PC-9 (cell line): ENCODE data around the gene ZNF148. TPM values are rescaled to one million over a fixed set of nuclear protein-coding genes. Genes with fewer than 3 reads are reported as not detected.
A peak's percentile ranks its signal among the peaks of the same experiment; 100 is the strongest.

Experiments used
- BruUV-seq: library from RNA; stranded (reverse); fragments of 400-500 nt; replicated peaks from 2 replicates; lab custom pipeline; 2021; lab: Mats Ljungman, UMichigan
- CTCF ChIA-PET: fragments of 300-600 bp; sonication (Branson Sonifier 250); formaldehyde crosslinking; loops from one replicate; lab custom pipeline; 2022; ENCODE audit warnings: antibody characterized with exemption; lab: Charles Lee
- POLR2A ChIA-PET: fragments of 300-600 bp; sonication (Branson Sonifier 250); formaldehyde crosslinking; loops from one replicate; lab custom pipeline; 2022; ENCODE audit warnings: antibody characterized with exemption; ENCODE audit not compliant: unreplicated experiment; lab: Charles Lee
- DNase-seq, 2 experiments: peaks; one replicate each; pipeline versions ENCODE4 v3.0.0 to v3.0.0-alpha.2; 2015 to 2022; ENCODE audit warnings: mixed read lengths in 1 of 2
- H2AFZ ChIP-seq: fragments of 200-600 bp; sonication (generic); 2 replicates; pipeline ENCODE4 v1.8.1; 2017; ENCODE audit warnings: antibody characterized with exemption
- H3F3A ChIP-seq: fragments of 200-600 bp; sonication (generic); 2 replicates; pipeline ENCODE4 v1.8.1; 2017; ENCODE audit warnings: antibody characterized with exemption, mild to moderate bottlenecking, low read depth; ENCODE audit not compliant: insufficient read depth
- H3K27ac ChIP-seq: fragments of 200-600 bp; sonication (generic); 2 replicates; pipeline ENCODE4 v1.6.1; 2016; ENCODE audit warnings: mixed run types
- H3K27me3 ChIP-seq: fragments of 200-600 bp; sonication (generic); 2 replicates; pipeline ENCODE4 v1.6.1; 2016; ENCODE audit warnings: low read depth, mixed run types; ENCODE audit not compliant: insufficient read depth
- H3K36me3 ChIP-seq: fragments of 200-600 bp; sonication (generic); 2 replicates; pipeline ENCODE4 v1.6.1; 2016; ENCODE audit warnings: low read depth, mixed run types
- H3K4me1 ChIP-seq: fragments of 200-600 bp; sonication (generic); replicated peaks from 2 replicates; pipeline ENCODE4 v1.6.1; 2016; ENCODE audit warnings: mixed run types; ENCODE audit not compliant: insufficient read depth
- H3K4me2 ChIP-seq: fragments of 200-600 bp; sonication (generic); 2 replicates; pipeline ENCODE4 v1.6.1; 2017; ENCODE audit warnings: mixed run types
- H3K4me3 ChIP-seq: fragments of 200-600 bp; sonication (generic); 2 replicates; pipeline ENCODE4 v1.6.1; 2016; ENCODE audit warnings: mixed run types
- H3K79me2 ChIP-seq: fragments of 200-600 bp; sonication (generic); 2 replicates; pipeline ENCODE4 v1.6.1; 2017; ENCODE audit warnings: low read depth, mixed run types
- H3K9me2 ChIP-seq: fragments of 200-600 bp; sonication (generic); 2 replicates; pipeline ENCODE4 v1.8.1; 2017; ENCODE audit warnings: mild to moderate bottlenecking; ENCODE audit not compliant: insufficient read depth
- H3K9me3 ChIP-seq: fragments of 200-600 bp; sonication (generic); 2 replicates; pipeline ENCODE4 v1.8.1; 2016; ENCODE audit warnings: low read depth; ENCODE audit not compliant: insufficient read depth
- H4K20me1 ChIP-seq: fragments of 200-600 bp; sonication (generic); 2 replicates; pipeline ENCODE4 v1.8.1; 2017; ENCODE audit not compliant: insufficient read depth
- EZH2 ChIP-seq: fragments of 200-600 bp; sonication (generic); IDR thresholded peaks from 2 replicates; pipeline ENCODE4 v1.8.0; 2017; ENCODE audit warnings: antibody characterized with exemption, low read depth
- intact Hi-C: fragments of 100-400 bp; cut with micrococcal nuclease; formaldehyde crosslinking; loops from one replicate; pipeline ENCODE4 v1.10.0; 2022; ENCODE audit not compliant: unreplicated experiment
- total RNA-seq: library from RNA; stranded (reverse); gene quantifications from 2 replicates; pipeline ENCODE4 v1.2.3, GENCODE V29; 2021
- TF ChIP-seq, protein P1 (sequence below): fragments of 200-600 bp; sonication (generic); conservative IDR thresholded peaks from 2 replicates; pipeline ENCODE4 v1.6.1; 2017; ENCODE audit warnings: mixed run types, antibody characterized with exemption, mild to moderate bottlenecking, moderate library complexity

ZNF148 gene
- total RNA-seq, 1 experiment from 2014 or later = 62.6 TPM

DNA sequence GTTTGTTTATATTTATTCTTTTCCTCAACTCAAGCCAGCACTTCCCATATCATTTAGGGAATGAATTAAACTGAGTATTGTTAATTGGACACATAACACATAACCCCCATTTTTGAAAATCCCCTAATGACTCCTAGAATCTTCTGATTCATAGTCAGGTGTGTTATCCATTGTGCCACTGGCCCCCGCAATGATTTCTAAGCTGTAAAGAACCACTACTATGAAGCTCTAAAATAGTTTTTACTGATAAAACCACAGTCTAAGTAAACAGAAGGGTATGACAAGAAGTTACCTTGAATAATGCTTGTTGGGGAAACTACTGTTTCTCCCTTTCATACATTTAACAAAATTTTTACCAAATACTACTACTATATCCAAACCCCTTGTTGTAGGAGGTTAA is 140.3 kb downstream of the ZNF148 start:
- Histone ChIP-seq H2AFZ (no peak overlapping the region), H3K79me2 (peaks cover 11% of the 10 kb centered on the region; the same call in 1 of the 2 replicates), H3K4me2 (no peak overlapping the region), H3K9me3 (no peaks in the 10 kb centered on the region), H3K27ac (no peak overlapping the region), H3F3A (peaks cover 25% of the 10 kb centered on the region), H3K4me3 (no peak overlapping the region), H3K9me2 (no peaks in the 10 kb centered on the region), H3K4me1 (peaks cover 21% of the 10 kb centered on the region), H3K36me3 (peaks cover 29% of the 10 kb centered on the region), H4K20me1 (no peaks in the 10 kb centered on the region; the same call in 1 of the 2 replicates), H3K27me3 (no peaks in the 10 kb centered on the region)
- no peak for DNase-seq
- no TSS peak for BruUV-seq
- ChIA-PET POLR2A (no interaction called here), CTCF (no interaction called here)
- no peak for TF ChIP-seq EZH2
- TF ChIP-seq, protein P1, sequence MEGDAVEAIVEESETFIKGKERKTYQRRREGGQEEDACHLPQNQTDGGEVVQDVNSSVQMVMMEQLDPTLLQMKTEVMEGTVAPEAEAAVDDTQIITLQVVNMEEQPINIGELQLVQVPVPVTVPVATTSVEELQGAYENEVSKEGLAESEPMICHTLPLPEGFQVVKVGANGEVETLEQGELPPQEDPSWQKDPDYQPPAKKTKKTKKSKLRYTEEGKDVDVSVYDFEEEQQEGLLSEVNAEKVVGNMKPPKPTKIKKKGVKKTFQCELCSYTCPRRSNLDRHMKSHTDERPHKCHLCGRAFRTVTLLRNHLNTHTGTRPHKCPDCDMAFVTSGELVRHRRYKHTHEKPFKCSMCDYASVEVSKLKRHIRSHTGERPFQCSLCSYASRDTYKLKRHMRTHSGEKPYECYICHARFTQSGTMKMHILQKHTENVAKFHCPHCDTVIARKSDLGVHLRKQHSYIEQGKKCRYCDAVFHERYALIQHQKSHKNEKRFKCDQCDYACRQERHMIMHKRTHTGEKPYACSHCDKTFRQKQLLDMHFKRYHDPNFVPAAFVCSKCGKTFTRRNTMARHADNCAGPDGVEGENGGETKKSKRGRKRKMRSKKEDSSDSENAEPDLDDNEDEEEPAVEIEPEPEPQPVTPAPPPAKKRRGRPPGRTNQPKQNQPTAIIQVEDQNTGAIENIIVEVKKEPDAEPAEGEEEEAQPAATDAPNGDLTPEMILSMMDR = no peak
- intact Hi-C loops = loop anchor here (5.0 kb wide), 1 partner anchor 173 kb away; no protein-coding TSS in a partner anchor

DNA sequence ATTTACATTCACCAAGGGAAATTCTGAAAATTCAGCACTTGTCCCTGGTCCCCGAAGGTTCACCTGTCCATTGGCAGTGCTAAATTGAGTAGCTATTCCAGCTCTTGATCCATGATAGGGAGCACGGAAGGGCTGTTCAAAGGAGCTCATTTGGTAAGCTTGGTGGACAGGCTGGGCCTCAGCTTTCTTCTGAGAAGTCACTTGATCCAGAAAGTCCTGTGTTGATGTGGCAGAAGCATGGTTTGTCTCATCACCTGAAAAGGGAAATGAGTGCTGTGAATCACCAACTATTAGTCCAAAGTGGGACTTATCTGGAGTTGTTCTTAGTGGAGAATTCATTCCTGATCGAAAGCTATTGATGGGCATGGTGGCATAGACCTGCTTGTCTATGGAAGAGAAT is 142.7 kb downstream of the ZNF148 start:
- no peak for DNase-seq
- no peak for TF ChIP-seq EZH2
- TF ChIP-seq, protein P1 = no peak
- Histone ChIP-seq H3K4me1 (peaks cover 21% of the 10 kb centered on the region), H3K27me3 (no peaks in the 10 kb centered on the region), H3K79me2 (0 out of 2 replicates have a peak, but pooled peaks cover 7% of the 10 kb centered on the region), H3K4me2 (peak overlapping the region; percentile 6), H3K4me3 (no peak overlapping the region), H3K9me2 (no peaks in the 10 kb centered on the region), H2AFZ (no peak overlapping the region), H3K36me3 (peaks cover 27% of the 10 kb centered on the region), H3F3A (peaks cover 25% of the 10 kb centered on the region), H4K20me1 (no peaks in the 10 kb centered on the region), H3K27ac (peak overlapping the region; percentile 95), H3K9me3 (no peaks in the 10 kb centered on the region)
- POLR2A ChIA-PET = interaction anchor here (0.6 to 0.8 kb wide), 6 partner anchors 18 to 501 kb away, joined by 3 to 18 read pairs (median 7); no protein-coding TSS in a partner anchor
- intact Hi-C loops = loop anchor here (1.0 to 5.0 kb wide), 2 partner anchors 103 to 170 kb away; no protein-coding TSS in a partner anchor
- TSS peak; percentile 76 for BruUV-seq
- CTCF ChIA-PET = interaction anchor here (0.7 kb wide), 1 partner anchor 170 kb away, joined by 4 read pairs; no protein-coding TSS in a partner anchor

DNA sequence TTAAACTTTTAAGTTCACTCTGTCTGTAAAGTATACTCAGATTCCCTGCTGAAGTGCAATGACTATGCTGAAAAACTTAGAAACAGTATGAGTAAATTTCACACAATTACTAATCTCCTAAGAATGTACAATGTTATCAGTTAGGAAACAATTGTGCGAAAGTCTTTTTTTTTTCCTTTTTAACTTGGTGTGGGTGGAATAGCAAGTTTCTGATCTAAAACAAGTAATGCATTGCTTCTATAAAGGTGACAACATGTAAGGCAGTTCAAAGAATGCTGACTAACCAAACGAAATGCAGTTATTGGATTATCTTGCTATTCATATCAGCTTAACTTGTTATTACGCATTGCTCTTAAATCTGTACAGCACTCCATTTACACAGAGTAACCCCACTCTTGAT is 143.2 kb downstream of the ZNF148 start:
- Histone ChIP-seq H3K9me2 (no peaks in the 10 kb centered on the region), H3K27ac (peak overlapping the region; percentile 95), H3K4me3 (no peak overlapping the region), H3K36me3 (peaks cover 28% of the 10 kb centered on the region), H2AFZ (no peak overlapping the region), H3F3A (peaks cover 25% of the 10 kb centered on the region), H3K4me2 (peak overlapping the region; percentile 47), H3K9me3 (no peaks in the 10 kb centered on the region), H3K79me2 (0 out of 2 replicates have a peak, but pooled peaks cover 7% of the 10 kb centered on the region), H3K4me1 (peaks cover 21% of the 10 kb centered on the region), H4K20me1 (no peaks in the 10 kb centered on the region), H3K27me3 (no peaks in the 10 kb centered on the region)
- TF ChIP-seq, protein P1 = no peak
- TF ChIP-seq EZH2 = no peak
- BruUV-seq = no TSS peak
- peak in 1 of 2 experiments; percentile 88 for DNase-seq
- ChIA-PET CTCF (interaction anchor here (0.7 kb wide), 1 partner anchor 170 kb away, joined by 4 read pairs; no protein-coding TSS in a partner anchor), POLR2A (interaction anchor here (0.6 to 0.8 kb wide), 7 partner anchors 18 to 500 kb away, joined by 3 to 18 read pairs (median 6); partner anchors contain the start of gene SLC12A8)
- intact Hi-C loops = loop anchor here (1.0 to 5.0 kb wide), 2 partner anchors 103 to 170 kb away; no protein-coding TSS in a partner anchor
